T47D (cell line): ENCODE results near the gene RPS26.

Experiments
- DNase-seq, 2 experiments: peaks; one replicate each; pipeline versions ENCODE4 v3.0.0 to v3.0.0-alpha.2; 2011 to 2012; ENCODE audit warnings: low read depth in 1 of 2, low spot score in 1 of 2
- JUND ChIP-seq: IDR thresholded peaks from 2 replicates; pipeline ENCODE4 v1.6.1; 2012; ENCODE audit warnings: low read depth
- in situ Hi-C: cut with HindIII; loops from 2 replicates; pipeline ENCODE4 v1.10.0; 2016; ENCODE audit warnings: low sequenced_read_pairs, low pct_unique_long_range_greater_than_20kb

Gene RPS26

GRCh38 chr12:56007564-56008559 is 33.9 kb upstream of the RPS26 start:
- TF ChIP-seq JUND, result no peak
- peak; percentile 82 to 83 for DNase-seq
- in situ Hi-C loops, result no loop called here

- TF ChIP-seq JUND, result no peak
- in situ Hi-C loops, result no loop called here
- DNase-seq, result no peak
These were observed 31.6 kb upstream of the RPS26 start for GRCh38 chr12:56010111-56010570.

GRCh38 chr12:56011509-56012090 is 30.1 kb upstream of the RPS26 start:
- in situ Hi-C loops, result no loop called here
- TF ChIP-seq JUND, result no peak
- DNase-seq, result no peak

GRCh38 chr12:56013482-56013881 is 28.2 kb upstream of the RPS26 start:
- in situ Hi-C loops, result no loop called here
- no peak for TF ChIP-seq JUND
- peak in 1 of 2 experiments; percentile 36 for DNase-seq

- peak in 1 of 2 experiments; percentile 40 for DNase-seq
- no peak for TF ChIP-seq JUND
- in situ Hi-C loops, result no loop called here
These were observed 27.5 kb upstream of the RPS26 start for GRCh38 chr12:56014205-56014604.

GRCh38 chr12:56017181-56017580 is 24.5 kb upstream of the RPS26 start:
- TF ChIP-seq JUND, result no peak
- in situ Hi-C loops, result no loop called here
- no peak for DNase-seq

GRCh38 chr12:56018356-56018755 is 23.4 kb upstream of the RPS26 start:
- DNase-seq, result no peak
- no peak for TF ChIP-seq JUND
- in situ Hi-C loops, result no loop called here

GRCh38 chr12:56020423-56021184 is 21.1 kb upstream of the RPS26 start, which contains the start of gene IKZF4:
IKZF4 (plus strand) TSS chr12:56021043; CDS start chr12:56021494, 451 bp downstream.
- in situ Hi-C loops, result no loop called here
- no peak for DNase-seq
- TF ChIP-seq JUND, result no peak

- TF ChIP-seq JUND, result no peak
- no peak for DNase-seq
- in situ Hi-C loops, result no loop called here
These were observed 19.7 kb upstream of the RPS26 start for GRCh38 chr12:56021889-56022497.

GRCh38 chr12:56028511-56029165 is 13.1 kb upstream of the RPS26 start:
- DNase-seq, result peak in 1 of 2 experiments; percentile 65
- TF ChIP-seq JUND, result no peak
- in situ Hi-C loops, result no loop called here

- no peak for DNase-seq
- TF ChIP-seq JUND, result no peak
- in situ Hi-C loops, result no loop called here
These were observed 12.6 kb upstream of the RPS26 start for GRCh38 chr12:56029166-56029519.
